ENCODE data around the gene MACROD2.

Gene MACROD2

DNA sequence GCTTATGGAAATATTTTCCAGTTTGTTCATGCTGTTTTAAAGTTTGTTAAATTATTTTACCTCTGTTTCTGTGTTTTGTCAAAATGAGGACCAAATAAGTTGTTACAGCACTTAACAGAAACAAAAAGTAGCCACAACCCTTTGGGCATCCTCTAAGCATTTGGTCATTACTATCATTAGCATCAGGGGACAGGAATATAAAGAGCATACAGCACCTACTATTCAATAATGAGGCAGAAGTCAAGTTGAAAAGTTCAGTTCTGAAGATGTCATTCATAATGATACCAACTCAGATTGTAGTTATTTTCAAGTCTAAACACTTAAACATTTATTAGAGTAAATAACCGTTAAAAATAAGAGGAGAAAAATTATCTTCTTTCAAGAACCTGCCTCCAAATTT lies 1204.4 kb downstream of the MACROD2 start:
- no peak for DNase-seq

- DNase-seq, result no peak
These were observed 1204.8 kb downstream of the MACROD2 start for GRCh38 chr20:15200147-15200565.

DNA sequence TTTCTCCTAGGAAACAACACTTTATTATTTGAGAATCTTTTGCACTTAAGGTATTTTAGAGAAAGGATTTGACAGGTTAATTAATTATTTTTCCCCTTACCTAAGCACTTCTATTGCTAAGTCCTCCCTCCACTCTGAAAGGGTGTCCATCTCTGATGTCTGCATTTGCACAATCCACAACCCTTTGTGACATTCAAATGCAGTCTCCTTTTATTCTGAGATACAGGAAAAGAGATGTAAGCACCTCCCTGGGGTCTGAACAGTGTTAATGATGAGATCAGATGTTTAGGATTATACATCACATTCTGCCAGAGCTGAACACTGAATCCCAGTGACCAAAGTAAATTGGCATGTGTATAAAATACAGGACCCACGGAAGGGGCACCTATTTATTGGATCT lies 1206.3 kb downstream of the MACROD2 start:
- DNase-seq, result no peak

DNA sequence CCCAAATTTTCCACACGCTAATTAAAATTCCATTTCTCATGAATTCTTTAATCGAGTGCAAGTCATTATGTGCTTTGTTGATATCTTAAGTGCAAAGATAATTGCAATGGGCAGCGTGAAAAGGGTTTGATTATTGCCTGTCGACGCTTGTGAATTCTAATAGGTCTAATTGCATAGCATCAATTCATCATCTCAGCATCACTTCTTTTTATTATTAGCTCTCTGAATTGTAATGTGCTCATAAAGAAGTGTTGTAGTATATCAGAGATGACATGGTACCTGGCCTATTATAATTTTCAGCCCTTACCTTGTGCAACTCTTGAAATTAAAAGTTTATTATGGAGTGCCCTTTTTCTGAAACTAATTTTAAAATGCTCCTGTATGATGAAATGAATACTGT lies 1208.9 kb downstream of the MACROD2 start:
- no peak for DNase-seq

DNA sequence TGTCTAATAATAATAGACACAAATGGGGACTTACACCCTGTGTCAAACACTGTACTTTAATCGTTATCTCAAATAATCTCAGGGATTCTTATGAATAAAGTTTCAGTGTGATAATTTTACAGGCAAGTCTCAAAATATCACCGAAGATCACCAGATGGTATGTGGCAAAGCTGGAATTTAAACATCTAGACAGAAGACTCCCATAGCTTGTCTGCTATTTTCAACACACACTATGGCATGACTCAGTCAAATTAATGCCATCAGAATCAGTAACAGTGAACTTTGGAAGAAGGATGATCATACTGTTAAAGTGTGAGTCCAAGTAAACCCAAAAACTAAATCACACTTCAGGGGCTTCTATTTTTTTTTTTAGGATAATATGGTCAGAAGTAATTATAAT lies 1209.7 kb downstream of the MACROD2 start:
- no peak for DNase-seq

- DNase-seq, result no peak
These were observed 1210.4 kb downstream of the MACROD2 start for GRCh38 chr20:15205719-15206118.

- DNase-seq, result no peak
These were observed 1214.2 kb downstream of the MACROD2 start for GRCh38 chr20:15209537-15209936.

DNA sequence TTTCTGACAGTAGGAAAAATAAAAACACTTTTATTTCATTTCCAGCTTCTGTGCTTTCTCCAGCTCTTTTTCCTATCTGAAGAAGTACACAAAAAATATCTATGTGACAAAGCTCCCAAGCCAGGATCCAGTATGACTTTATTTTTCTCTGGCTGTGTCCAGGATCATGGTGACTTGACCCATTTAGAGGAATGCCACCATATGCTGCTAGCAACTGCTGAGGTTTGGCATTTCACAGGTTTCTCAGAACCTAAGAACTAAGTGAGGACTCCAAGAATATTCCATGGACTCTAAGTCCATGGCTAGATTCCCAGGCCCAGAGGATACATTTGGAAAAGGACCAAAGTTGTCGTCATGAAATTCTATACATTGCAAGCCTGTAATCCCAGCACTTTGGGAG lies 1218.7 kb downstream of the MACROD2 start:
- DNase-seq, result no peak

DNA sequence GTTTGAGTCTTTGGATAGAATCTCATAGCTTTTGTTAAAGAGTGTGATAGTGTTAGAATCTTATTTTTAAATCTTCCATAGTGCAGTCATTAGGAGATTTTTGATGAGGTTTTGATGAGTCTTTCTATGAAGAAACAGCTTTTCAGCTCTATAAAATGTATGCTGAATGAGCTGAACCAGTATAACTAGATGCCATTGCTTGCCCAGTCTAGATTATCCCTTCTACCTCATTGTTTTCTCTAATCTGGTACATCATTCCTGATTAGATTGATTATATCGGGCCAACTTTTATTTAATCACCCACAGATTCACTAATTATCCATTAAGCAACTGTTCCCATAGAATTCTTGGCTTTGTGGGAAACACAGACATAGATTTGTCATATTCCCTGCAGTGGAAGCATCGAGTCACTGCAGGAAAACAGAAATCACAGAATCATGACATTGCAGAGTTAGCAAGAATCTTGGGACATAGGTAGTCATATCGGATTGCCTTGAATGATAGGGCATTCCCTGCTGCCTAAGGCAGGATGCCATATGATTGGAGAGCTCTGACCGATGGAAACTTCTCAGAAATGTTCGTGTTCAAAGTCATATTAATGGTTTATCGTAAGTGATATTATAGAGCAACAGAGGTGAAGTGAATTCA lies 1224.8 kb downstream of the MACROD2 start:
- no peak for DNase-seq

GRCh38 chr20:15220778-15221565 lies 1225.7 kb downstream of the MACROD2 start:
- DNase-seq, result no peak

- no peak for DNase-seq
These were observed 1227.4 kb downstream of the MACROD2 start for GRCh38 chr20:15222502-15223330.

DNA sequence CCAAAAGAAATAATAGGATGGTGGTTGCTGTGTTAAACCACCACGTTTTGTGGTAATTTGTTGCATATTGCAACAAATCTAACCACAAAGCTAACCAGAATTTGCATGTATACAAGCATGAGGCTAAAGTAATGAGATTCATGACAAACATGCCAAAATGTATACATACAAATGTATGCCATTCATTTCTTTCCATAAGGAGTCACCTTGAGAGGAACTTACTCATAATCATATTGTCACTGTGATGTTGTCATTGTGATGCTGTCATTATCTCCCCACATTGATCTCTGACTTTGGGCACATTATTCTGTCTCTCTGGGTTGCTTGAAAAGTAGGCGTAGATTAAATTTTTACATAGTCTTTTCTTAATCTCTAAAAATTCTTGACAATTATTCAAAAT lies 1228.9 kb downstream of the MACROD2 start:
- no peak for DNase-seq

DNA sequence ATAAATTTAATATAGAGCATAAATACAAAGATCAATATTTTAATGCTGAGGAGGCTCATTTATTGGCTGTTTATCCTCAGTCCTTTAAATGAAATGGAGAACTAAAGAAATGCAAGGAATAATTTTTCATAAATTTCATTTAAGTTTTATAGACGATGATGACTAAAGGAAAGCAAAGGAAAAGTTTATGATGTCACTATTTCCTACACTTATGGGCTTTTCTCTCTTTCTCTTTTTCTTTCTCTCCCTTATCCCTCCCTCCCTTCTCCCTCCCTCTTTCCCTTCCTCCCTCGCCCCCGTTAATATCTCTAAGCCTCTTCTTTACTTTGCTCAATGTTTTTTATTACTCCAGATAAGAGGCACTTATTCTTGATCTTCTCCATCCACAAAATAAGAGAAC lies 1231.8 kb downstream of the MACROD2 start:
- DNase-seq, result no peak

DNA sequence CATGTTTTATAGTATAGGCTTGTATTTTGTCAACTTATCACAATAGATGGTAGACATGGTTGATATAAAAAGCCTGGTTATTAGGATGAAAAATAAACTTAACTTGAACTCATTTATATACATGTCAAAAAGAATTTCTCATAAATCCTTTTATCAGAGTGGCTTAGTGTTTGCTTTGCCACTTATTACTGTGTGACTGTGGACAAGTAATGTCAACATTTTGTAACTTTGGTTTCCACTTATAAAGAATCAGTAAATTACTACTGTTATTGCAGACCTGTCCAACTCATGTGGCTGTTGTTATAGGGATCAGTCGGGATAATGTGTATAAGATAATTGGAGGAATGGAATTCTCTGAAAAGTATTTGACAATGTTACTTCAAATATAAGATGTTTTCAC lies 1236.9 kb downstream of the MACROD2 start:
- no peak for DNase-seq

DNA sequence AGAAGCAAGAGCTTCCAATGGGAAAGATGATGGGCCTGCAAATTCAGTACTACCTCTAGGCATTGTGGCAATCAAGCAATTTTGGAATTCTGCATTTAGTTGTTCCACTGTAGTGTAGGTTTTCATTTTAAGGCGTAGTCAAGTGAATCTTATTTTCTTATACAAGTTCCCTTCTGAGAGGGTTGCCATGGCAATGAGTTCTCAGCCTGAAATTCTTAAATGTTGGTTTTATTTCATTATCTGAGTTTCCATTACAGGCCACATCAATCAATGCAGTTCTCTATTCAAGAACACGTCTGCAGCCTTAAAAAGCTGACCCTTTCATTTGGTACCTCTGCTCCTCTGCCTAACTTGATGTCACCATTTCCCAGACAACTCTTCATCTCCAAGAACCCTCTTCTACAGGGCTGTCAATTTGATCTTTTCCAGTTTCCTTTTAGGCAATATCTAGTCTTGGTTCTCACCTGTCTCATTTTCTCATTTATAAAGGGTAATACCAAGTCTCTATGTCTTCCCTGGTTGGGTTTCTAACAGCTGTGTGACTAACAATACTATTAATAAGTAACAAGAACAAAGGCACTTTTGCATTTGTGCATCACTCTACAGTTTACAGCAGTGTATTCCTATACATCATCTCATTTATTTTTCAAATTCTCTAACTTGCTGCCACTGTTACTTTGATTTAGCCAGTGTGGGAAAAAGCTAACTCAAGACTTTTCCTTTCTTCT lies 1240.3 kb downstream of the MACROD2 start:
- DNase-seq, result no peak

GRCh38 chr20:15236812-15237211 lies 1241.5 kb downstream of the MACROD2 start:
- peak; percentile 17 to 25 for DNase-seq

- no peak for DNase-seq
These were observed 1244.4 kb downstream of the MACROD2 start for GRCh38 chr20:15239542-15240206.

DNA sequence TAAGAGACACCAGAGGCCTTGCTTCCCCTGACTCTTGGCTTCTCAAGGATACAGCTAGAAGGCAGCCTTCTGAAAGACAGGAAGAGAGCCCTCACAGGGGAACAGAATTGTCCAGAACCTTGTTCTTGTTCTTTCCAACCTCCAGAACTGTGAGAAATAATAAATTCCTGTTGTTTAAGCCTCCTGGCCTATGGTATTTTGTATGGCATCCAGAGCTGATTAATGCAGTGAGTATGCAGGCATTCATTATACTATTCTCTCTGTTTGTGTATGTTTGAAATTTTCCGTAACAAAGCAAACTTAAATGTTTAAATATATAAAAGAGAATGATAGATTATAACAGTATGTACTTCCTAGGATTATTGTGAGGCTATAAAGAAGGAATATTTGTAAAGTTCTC lies 1245.5 kb downstream of the MACROD2 start:
- no peak for DNase-seq

DNA sequence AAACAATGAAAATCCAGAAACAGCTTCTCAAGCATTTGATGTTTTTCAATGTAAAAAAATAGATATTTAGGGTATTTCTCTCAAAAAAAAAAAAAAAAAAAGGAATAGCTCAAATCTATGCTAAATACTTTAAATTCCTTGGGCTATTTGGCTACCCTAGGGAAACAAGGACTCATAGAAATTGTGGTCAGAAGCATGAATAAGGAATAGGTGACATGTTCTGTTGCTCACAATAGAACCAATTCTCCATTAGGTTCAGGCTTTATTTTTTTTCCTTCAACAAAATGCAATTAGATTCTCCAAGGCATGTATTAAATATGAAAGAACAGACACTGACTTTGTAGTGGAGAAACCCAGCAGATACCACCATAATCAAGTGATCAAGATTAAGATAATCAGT lies 1246.4 kb downstream of the MACROD2 start:
- DNase-seq, result no peak

GRCh38 chr20:15242773-15243172 lies 1247.5 kb downstream of the MACROD2 start:
- no peak for DNase-seq

GRCh38 chr20:15245896-15246295 lies 1250.6 kb downstream of the MACROD2 start:
- DNase-seq, result no peak
